CD4-positive, alpha-beta T cell treated with Interleukin-12 subunit alpha and Interleukin-12 subunit beta, for 1 hour (primary cell): ENCODE results near the gene XYLT1.
"Not testable (repeated sequence)": the region's sequence is repeated elsewhere in the genome, so short reads cannot be mapped to it uniquely, and the experiment has no call there.

Experiments used
- DNase-seq: peaks from one replicate; pipeline ENCODE4 v3.0.0-alpha.2; 2020

Gene XYLT1

GRCh38 chr16:17470908-17471718 is at the start of gene XYLT1:
Gene XYLT1 (minus strand): TSS chr16:17470960. CDS start chr16:17470796, 164 bp downstream.
- DNase-seq, result peak; percentile 71

DNA sequence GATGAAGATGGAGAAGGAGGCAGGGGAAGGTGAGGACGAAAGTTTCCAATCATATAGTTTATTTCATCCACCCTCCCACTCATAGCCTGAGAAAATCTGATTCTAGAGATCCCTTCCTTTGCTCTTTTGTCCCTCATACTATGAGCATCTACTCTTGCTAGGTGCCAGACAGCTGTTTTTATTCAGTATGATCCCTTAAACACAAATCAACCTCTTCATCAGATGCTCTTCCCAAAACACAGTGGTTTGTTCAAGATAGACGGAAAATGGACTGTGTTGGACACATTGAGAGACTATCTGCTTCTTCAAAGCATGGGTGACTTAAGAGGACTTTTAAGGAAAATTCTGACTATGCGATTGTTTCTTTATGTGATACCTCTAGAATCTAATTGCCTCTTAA is 49.4 kb upstream of the XYLT1 start:
- no peak for DNase-seq

DNA sequence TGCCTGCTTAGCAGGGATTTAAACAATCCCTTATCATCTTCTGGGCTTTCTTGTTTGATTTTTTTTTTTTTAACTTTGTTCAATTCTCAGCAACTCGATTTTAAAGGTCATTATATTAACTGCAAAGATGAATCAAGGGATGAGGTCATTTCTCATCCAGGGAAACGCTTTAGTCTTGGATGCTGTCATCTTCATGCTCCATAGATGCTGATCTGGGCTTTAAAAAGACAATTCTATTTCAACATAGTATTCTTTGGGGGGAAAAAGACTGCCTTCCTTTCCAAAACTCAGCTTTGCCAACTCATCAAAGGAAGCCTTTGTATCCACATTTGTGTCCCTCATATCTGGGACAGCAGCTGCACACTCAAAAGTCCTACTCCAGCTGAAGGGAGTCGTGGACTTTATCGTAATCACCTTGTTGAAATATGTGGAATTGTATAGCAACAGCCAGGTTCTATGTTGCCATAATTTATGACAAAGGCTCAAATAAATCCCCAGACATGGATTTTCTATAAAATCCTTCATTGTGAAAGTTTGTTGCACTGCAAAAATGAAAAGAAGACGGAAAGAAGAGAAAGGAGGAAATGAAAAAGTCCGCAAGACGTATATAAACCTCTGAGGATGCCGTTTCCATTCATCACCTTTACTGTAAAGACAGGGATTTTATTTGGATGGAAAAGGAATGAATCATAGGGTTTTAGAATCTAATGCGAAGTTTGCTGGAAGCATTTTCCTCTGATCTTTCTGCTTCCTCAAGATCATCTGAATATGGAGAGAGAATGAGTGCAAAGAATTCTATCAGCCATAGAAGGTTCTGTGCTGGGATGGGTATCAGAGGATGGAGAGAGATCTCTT is 48.6 kb upstream of the XYLT1 start:
- no peak for DNase-seq

GRCh38 chr16:17518441-17518840 is 47.7 kb upstream of the XYLT1 start:
- DNase-seq, result no peak

DNA sequence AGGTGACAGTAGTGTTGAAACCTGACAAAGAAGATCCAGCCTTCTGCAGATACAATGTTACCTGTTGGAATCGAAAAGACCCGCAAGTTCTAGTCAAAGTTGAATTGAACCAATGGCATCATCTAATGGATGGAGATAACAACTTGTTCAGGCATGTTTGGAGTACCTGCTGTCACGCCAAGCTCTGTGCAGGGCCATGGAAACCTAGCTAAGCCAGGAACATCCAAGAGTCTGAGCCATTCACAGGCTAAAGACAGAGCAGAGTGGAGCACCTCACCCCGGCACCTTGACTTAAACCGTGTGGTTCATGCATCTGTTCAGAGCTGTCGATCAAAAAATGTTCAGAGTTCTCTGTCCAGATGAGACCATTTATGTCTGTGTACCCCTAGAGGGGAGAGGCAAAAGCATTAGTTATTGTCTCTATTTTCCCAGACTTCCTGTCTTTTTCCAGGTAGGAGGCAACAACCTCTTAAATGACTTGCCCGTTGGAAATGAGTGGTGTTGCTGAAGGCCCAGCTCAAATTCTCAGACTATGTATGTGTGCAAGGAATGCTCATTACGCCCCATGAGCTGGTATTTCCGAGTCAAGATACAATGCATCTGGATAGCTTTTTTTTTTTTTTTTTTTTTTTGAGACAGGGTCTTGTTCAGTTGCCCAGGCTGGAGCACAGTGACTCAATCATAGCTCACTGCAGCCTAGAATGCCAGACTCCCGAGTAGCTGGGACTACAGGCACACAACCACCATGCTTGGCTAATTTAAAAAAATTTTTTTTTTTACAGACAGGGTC is 44.9 kb upstream of the XYLT1 start:
- no peak for DNase-seq

DNA sequence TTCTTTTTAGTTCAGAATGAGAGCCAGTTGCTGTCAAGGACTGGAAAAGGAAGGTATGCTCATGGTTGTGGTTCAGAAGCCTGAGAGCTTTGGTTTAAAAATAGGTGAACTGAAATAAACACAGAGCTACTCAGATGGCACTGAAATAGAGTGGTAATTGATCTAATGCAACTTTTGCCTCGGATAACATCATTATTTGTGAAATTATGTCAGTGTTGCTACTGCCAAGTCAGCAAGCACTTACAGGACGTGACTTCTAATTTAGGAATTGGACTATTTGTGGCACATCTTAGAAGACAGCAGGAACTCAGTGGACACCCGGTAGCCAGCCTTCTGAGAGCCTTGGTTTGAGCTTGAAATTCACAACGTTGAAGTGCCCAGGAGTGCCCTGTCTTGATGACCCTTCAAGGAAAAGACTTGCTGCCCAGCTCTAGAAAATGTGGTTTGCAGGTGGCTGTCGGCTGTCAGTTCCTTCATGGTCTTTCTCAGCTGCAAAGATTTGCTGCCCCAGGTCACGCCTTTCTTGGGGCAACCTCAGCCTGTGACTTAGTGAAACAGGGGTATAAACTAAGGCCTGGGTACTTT is 42.0 kb upstream of the XYLT1 start:
- DNase-seq, result no peak

GRCh38 chr16:17511340-17511739 is 40.6 kb upstream of the XYLT1 start:
- DNase-seq, result no peak

DNA sequence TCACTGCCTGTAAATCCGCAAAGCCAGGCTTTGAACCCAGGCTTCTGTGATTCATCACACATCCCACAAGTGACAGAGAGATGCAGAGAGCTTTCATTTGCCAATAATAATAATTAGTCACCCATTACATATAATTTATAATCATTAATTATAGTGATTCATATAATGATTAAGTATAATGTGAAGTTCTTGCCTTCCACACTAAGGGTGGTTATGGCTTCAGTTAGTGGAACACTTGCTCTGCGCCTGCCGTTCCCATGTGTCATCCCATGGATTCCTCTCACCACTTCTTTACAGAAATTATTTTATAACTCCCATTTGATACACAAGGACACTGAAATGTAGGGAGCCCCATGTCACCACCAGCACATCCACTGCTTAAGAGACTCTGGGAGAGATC is 39.8 kb upstream of the XYLT1 start:
- DNase-seq, result no peak

DNA sequence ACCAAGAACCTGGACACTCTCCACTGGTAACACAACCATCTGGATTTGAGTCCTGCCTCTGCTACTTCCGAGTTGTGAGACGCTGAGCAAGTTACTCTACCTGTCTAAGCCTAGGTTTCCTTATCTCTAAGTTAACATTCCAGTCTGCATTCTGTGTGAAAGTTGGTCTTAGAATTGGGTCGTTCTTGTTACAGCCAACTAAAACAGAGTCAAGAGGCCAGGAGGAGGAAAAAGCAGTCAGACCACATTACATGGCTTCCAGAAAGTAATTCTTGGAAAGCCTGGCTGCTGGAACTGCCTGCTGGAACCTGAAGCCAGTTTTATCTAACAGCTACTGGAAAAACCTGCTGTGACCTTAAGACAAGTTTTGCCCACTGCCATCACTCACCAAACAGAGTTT is 38.4 kb upstream of the XYLT1 start:
- no peak for DNase-seq

GRCh38 chr16:17508303-17508702 is 37.5 kb upstream of the XYLT1 start:
- DNase-seq, result no peak

DNA sequence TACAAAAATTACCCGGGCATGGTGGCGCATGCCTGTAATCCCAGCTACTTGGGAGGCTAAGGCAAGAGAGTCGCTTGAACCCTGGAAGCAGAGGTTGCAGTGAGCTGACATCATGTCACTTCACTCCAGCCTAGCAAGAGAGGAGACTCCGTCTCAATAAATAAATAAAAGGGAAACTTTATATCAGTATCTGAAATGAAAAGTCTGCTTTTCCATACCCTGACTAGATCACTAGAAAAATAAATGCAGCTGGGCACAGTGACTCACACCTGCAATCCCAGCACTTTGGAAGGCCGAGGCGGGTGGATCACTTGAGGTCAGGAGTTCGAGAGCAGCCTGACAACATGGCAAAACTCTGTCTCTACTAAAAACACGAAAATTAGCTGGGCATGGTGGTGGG is 36.8 kb upstream of the XYLT1 start:
- DNase-seq, result not testable (repeated sequence)

DNA sequence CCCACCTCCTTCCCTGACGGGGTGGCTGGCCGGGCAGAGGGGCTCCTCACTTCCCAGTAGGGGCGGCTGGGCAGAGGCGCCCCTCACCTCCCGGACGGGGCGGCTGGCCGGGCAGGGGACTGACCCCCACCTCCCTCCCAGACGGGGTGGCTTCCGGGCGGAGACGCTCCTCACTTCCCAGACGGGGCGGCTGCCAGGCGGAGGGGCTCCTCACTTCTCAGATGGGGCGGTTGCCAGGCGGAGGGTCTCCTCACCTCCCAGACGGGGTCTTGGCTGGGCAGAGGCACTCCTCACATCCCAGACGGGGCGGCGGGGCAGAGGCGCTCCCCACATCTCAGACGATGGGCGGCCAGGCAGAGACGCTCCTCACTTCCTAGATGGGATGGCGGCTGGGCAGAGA is 35.1 kb upstream of the XYLT1 start:
- not testable (repeated sequence) for DNase-seq

DNA sequence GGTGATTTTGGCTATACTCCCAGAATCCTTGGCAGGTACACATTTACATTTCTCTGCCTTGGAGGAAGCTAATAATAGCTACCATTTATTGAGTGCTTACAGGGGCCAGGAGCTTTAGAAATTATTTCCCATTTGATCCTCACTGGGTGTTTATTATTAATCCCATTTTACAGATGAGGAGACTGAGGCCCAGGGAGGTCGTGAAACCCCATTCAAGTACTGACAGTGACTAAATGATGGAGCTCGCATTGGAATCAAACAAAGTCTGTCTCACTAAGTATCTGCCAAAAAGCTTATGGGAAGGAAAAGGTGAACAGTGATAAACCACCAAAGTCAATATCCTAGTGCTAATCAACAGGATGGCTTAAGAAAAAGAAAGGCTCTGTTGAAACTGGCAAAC is 33.3 kb upstream of the XYLT1 start:
- DNase-seq, result no peak

DNA sequence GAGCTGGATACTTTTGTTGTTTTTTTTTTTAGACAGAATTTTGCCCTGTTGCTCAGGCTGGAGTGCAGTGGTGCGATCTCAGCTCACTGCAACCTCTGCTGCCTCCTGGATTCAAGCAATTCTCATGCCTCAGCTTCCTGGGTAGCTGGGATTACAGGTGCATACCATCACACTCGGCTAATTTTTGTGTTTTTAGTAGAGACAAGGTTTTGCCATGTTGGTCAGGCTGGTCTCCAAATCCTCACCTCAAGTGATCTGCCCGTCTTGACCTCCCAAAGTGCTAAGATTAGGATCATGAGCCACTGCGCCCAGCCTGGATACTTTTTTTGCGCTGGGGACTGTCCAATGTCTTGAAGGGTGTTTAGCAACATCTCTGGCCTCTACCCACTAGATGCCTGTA is 32.6 kb upstream of the XYLT1 start:
- DNase-seq, result no peak

DNA sequence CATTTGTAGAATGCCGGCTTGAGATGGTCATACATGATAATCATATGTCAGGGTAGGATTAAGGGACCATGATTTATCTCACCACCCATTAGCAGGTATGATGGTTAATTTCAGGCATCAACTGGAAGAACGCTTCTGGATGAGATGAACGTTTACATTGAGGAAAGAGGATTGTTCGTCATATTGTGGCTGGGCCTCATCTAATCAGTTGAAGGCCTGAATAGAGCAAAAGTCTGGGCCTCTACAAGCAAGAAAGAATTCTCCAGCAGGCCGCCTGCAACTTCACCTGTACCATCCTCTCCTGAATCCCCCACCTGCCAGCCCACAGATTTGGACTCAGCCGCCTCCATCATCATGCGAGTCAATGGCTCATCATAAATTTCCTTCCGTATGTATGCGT is 30.6 kb upstream of the XYLT1 start:
- DNase-seq, result no peak

GRCh38 chr16:17499223-17499902 is 28.6 kb upstream of the XYLT1 start:
- DNase-seq, result no peak

GRCh38 chr16:17497648-17498047 is 26.9 kb upstream of the XYLT1 start:
- DNase-seq, result no peak

- no peak for DNase-seq
These were observed 26.1 kb upstream of the XYLT1 start for GRCh38 chr16:17496891-17497290.

DNA sequence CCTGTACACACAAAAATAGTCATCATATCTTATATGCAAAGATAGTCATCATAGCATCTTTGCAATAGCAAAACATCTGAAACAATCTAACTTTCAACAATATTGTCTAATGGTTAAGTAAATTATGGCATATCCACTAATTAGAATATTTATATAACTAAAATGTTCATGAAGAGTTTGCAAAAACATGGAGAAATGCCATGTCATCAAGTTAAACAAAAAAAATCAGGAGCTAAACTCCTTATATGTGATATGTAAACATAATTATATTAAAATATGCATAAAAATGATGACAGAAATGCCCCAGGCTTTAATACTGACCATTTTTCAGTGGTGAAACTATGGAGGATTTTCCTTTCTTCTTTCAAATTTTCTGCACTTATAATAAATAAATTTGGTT is 22.3 kb upstream of the XYLT1 start:
- no peak for DNase-seq

DNA sequence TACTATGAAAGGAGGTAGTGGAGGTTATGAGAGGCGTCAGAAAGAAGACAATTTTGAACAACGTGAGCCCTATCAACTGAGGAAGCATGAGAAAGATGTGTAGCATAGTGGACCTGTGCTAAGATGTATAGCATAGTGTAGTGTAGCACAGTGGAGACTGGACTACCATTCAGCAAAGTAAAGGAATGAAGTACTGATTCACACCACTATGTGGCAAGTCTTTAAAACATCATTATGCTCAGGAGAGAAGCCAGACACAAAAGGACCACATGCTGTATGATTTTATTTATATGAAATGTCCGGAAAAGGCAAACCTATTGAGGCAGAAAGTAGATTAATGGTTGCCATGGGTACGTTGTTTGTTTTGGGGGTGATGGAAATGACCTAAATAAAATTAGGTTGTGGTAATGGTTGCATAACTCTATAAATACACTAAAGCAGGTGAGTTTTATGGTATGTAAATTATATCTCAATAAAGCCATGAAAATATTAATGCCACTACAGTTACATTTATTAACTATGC is 20.4 kb upstream of the XYLT1 start:
- DNase-seq, result no peak

GRCh38 chr16:17488506-17488905 is 17.7 kb upstream of the XYLT1 start:
- DNase-seq, result no peak

- no peak for DNase-seq
These were observed 12.6 kb upstream of the XYLT1 start for GRCh38 chr16:17483351-17483750.
